Activated naive CD4-positive, alpha-beta T cell treated with anti-CD3 and anti-CD28 coated beads, Interleukin-2, amount 10 ng/mL, durations not matched to agents 7 days and 5 days (primary cell): Measurements from ENCODE around the gene KCNJ3.

ENCODE experiments used
- CTCF ChIA-PET: fragments of 350-600 bp; sonication (Branson Sonifier 250); formaldehyde crosslinking; loops from one replicate; lab custom pipeline; 2021; ENCODE audit warnings: antibody characterized with exemption; lab: Charles Lee
- DNase-seq: peaks from one replicate; pipeline ENCODE4 v3.0.0-alpha.2; 2020
- H3K27ac Mint-ChIP-seq: one replicate; pipeline ENCODE4 v1.8.0; 2021; ENCODE audit warnings: mild to moderate bottlenecking, moderate library complexity, mixed read lengths
- H3K27me3 Mint-ChIP-seq: one replicate; pipeline ENCODE4 v1.8.0; 2021; ENCODE audit warnings: mild to moderate bottlenecking, mixed read lengths
- H3K36me3 Mint-ChIP-seq: one replicate; pipeline ENCODE4 v1.8.0; 2021; ENCODE audit warnings: mixed read lengths
- H3K4me1 Mint-ChIP-seq: one replicate; pipeline ENCODE4 v1.8.0; 2021; ENCODE audit warnings: mixed read lengths
- H3K4me3 Mint-ChIP-seq: one replicate; pipeline ENCODE4 v1.8.0; 2021; ENCODE audit warnings: mild to moderate bottlenecking, moderate library complexity, mixed read lengths
- H3K9me3 Mint-ChIP-seq: one replicate; pipeline ENCODE4 v1.8.0; 2021; ENCODE audit warnings: mixed read lengths

KCNJ3 gene

GRCh38 chr2:154740361-154740760 lies 41.9 kb downstream of the KCNJ3 start:
- no peaks in the 10 kb centered on the region for H3K36me3 Mint-ChIP-seq
- no peak for DNase-seq
- H3K27me3 Mint-ChIP-seq = no peaks in the 10 kb centered on the region
- CTCF ChIA-PET = no interaction called here
- no peaks in the 10 kb centered on the region for H3K9me3 Mint-ChIP-seq
- H3K4me1 Mint-ChIP-seq = no peaks in the 10 kb centered on the region
- H3K27ac Mint-ChIP-seq = no peak overlapping the region
- H3K4me3 Mint-ChIP-seq = no peak overlapping the region

GRCh38 chr2:154758871-154759270 lies 60.4 kb downstream of the KCNJ3 start:
- CTCF ChIA-PET = no interaction called here
- H3K36me3 Mint-ChIP-seq = no peaks in the 10 kb centered on the region
- no peaks in the 10 kb centered on the region for H3K9me3 Mint-ChIP-seq
- DNase-seq = no peak
- no peaks in the 10 kb centered on the region for H3K4me1 Mint-ChIP-seq
- H3K4me3 Mint-ChIP-seq = no peak overlapping the region
- no peak overlapping the region for H3K27ac Mint-ChIP-seq
- H3K27me3 Mint-ChIP-seq = no peaks in the 10 kb centered on the region

- H3K9me3 Mint-ChIP-seq = no peaks in the 10 kb centered on the region
- CTCF ChIA-PET = no interaction called here
- H3K27me3 Mint-ChIP-seq = no peaks in the 10 kb centered on the region
- no peaks in the 10 kb centered on the region for H3K36me3 Mint-ChIP-seq
- no peaks in the 10 kb centered on the region for H3K4me1 Mint-ChIP-seq
- no peak for DNase-seq
- no peak overlapping the region for H3K4me3 Mint-ChIP-seq
- H3K27ac Mint-ChIP-seq = no peak overlapping the region
Measured at GRCh38 chr2:154762638-154763037, 64.1 kb downstream of the KCNJ3 start.

- no peaks in the 10 kb centered on the region for H3K4me1 Mint-ChIP-seq
- H3K27ac Mint-ChIP-seq = no peak overlapping the region
- H3K36me3 Mint-ChIP-seq = no peaks in the 10 kb centered on the region
- no peaks in the 10 kb centered on the region for H3K27me3 Mint-ChIP-seq
- no peak overlapping the region for H3K4me3 Mint-ChIP-seq
- CTCF ChIA-PET = no interaction called here
- peaks cover 4% of the 10 kb centered on the region for H3K9me3 Mint-ChIP-seq
- no peak for DNase-seq
Measured at GRCh38 chr2:154771664-154772284, 73.3 kb downstream of the KCNJ3 start.

- Mint-ChIP-seq H3K4me3 (no peak overlapping the region), H3K27me3 (no peaks in the 10 kb centered on the region), H3K4me1 (no peaks in the 10 kb centered on the region), H3K9me3 (peaks cover 5% of the 10 kb centered on the region), H3K27ac (no peak overlapping the region), H3K36me3 (no peaks in the 10 kb centered on the region)
- CTCF ChIA-PET = no interaction called here
- no peak for DNase-seq
Measured at GRCh38 chr2:154776825-154777224, 78.3 kb downstream of the KCNJ3 start.

- Mint-ChIP-seq H3K4me1 (no peaks in the 10 kb centered on the region), H3K36me3 (no peaks in the 10 kb centered on the region), H3K9me3 (peaks cover 2% of the 10 kb centered on the region), H3K27me3 (no peaks in the 10 kb centered on the region), H3K27ac (no peak overlapping the region), H3K4me3 (no peak overlapping the region)
- DNase-seq = no peak
- CTCF ChIA-PET = no interaction called here
Measured at GRCh38 chr2:154794406-154794805, 95.9 kb downstream of the KCNJ3 start.

GRCh38 chr2:154795651-154796050 lies 97.2 kb downstream of the KCNJ3 start:
- no peak overlapping the region for H3K4me3 Mint-ChIP-seq
- no peaks in the 10 kb centered on the region for H3K36me3 Mint-ChIP-seq
- CTCF ChIA-PET = no interaction called here
- no peaks in the 10 kb centered on the region for H3K4me1 Mint-ChIP-seq
- peaks cover 2% of the 10 kb centered on the region for H3K9me3 Mint-ChIP-seq
- no peaks in the 10 kb centered on the region for H3K27me3 Mint-ChIP-seq
- H3K27ac Mint-ChIP-seq = no peak overlapping the region
- no peak for DNase-seq

- H3K27ac Mint-ChIP-seq = no peak overlapping the region
Measured at GRCh38 chr2:154804451-154804850, 106.0 kb downstream of the KCNJ3 start.

GRCh38 chr2:154813636-154814035 lies 115.1 kb downstream of the KCNJ3 start:
- no peaks in the 10 kb centered on the region for H3K27me3 Mint-ChIP-seq
- no peak overlapping the region for H3K4me3 Mint-ChIP-seq
- no peak for DNase-seq
- H3K27ac Mint-ChIP-seq = no peak overlapping the region
- no peaks in the 10 kb centered on the region for H3K4me1 Mint-ChIP-seq
- CTCF ChIA-PET = no interaction called here
- no peaks in the 10 kb centered on the region for H3K36me3 Mint-ChIP-seq
- H3K9me3 Mint-ChIP-seq = no peaks in the 10 kb centered on the region

More at GRCh38 chr2:154804451-154804850, 106.0 kb downstream of the KCNJ3 start:
- Mint-ChIP-seq H3K36me3 (no peaks in the 10 kb centered on the region), H3K4me1 (no peaks in the 10 kb centered on the region), H3K4me3 (no peak overlapping the region), H3K27me3 (no peaks in the 10 kb centered on the region), H3K9me3 (no peaks in the 10 kb centered on the region)
- no peak for DNase-seq
- CTCF ChIA-PET = no interaction called here

GRCh38 chr2:154814856-154815255 lies 116.4 kb downstream of the KCNJ3 start:
- Mint-ChIP-seq H3K27ac (no peak overlapping the region), H3K4me3 (no peak overlapping the region), H3K27me3 (no peaks in the 10 kb centered on the region), H3K36me3 (no peaks in the 10 kb centered on the region), H3K9me3 (no peaks in the 10 kb centered on the region), H3K4me1 (no peaks in the 10 kb centered on the region)
- CTCF ChIA-PET = no interaction called here
- no peak for DNase-seq

GRCh38 chr2:154825358-154825757 lies 126.9 kb downstream of the KCNJ3 start:
- Mint-ChIP-seq H3K27ac (no peak overlapping the region), H3K27me3 (no peaks in the 10 kb centered on the region), H3K36me3 (no peaks in the 10 kb centered on the region), H3K4me3 (no peak overlapping the region), H3K9me3 (no peaks in the 10 kb centered on the region), H3K4me1 (no peaks in the 10 kb centered on the region)
- CTCF ChIA-PET = no interaction called here
- DNase-seq = no peak

GRCh38 chr2:154826827-154827226 lies 128.3 kb downstream of the KCNJ3 start:
- DNase-seq = no peak
- H3K27me3 Mint-ChIP-seq = no peaks in the 10 kb centered on the region
- H3K9me3 Mint-ChIP-seq = peaks cover 2% of the 10 kb centered on the region
- no peak overlapping the region for H3K27ac Mint-ChIP-seq
- CTCF ChIA-PET = no interaction called here
- H3K36me3 Mint-ChIP-seq = no peaks in the 10 kb centered on the region
- H3K4me1 Mint-ChIP-seq = no peaks in the 10 kb centered on the region
- H3K4me3 Mint-ChIP-seq = no peak overlapping the region

- no peak for DNase-seq
- H3K27me3 Mint-ChIP-seq = no peaks in the 10 kb centered on the region
- CTCF ChIA-PET = no interaction called here
- H3K27ac Mint-ChIP-seq = no peak overlapping the region
- H3K4me1 Mint-ChIP-seq = no peaks in the 10 kb centered on the region
- peaks cover 2% of the 10 kb centered on the region for H3K9me3 Mint-ChIP-seq
- H3K36me3 Mint-ChIP-seq = no peaks in the 10 kb centered on the region
- H3K4me3 Mint-ChIP-seq = no peak overlapping the region
Measured at GRCh38 chr2:154827286-154827685, 128.8 kb downstream of the KCNJ3 start.

GRCh38 chr2:154832711-154833110 lies 134.2 kb downstream of the KCNJ3 start:
- H3K36me3 Mint-ChIP-seq = no peaks in the 10 kb centered on the region
- H3K27me3 Mint-ChIP-seq = no peaks in the 10 kb centered on the region
- H3K4me1 Mint-ChIP-seq = no peaks in the 10 kb centered on the region
- DNase-seq = no peak
- H3K4me3 Mint-ChIP-seq = no peak overlapping the region
- no peak overlapping the region for H3K27ac Mint-ChIP-seq
- CTCF ChIA-PET = interaction anchor here (0.6 kb wide), 1 partner anchor 176 kb away, joined by 3 read pairs; no protein-coding TSS in a partner anchor
- H3K9me3 Mint-ChIP-seq = peaks cover 2% of the 10 kb centered on the region

- no peak overlapping the region for H3K4me3 Mint-ChIP-seq
- H3K4me1 Mint-ChIP-seq = no peaks in the 10 kb centered on the region
- no peak overlapping the region for H3K27ac Mint-ChIP-seq
- H3K36me3 Mint-ChIP-seq = no peaks in the 10 kb centered on the region
- DNase-seq = no peak
- no peaks in the 10 kb centered on the region for H3K9me3 Mint-ChIP-seq
- CTCF ChIA-PET = no interaction called here
- H3K27me3 Mint-ChIP-seq = no peaks in the 10 kb centered on the region
Measured at GRCh38 chr2:154836632-154837031, 138.1 kb downstream of the KCNJ3 start.

GRCh38 chr2:154837035-154837434 lies 138.5 kb downstream of the KCNJ3 start:
- Mint-ChIP-seq H3K9me3 (no peaks in the 10 kb centered on the region), H3K27ac (no peak overlapping the region), H3K36me3 (no peaks in the 10 kb centered on the region), H3K27me3 (no peaks in the 10 kb centered on the region), H3K4me1 (no peaks in the 10 kb centered on the region), H3K4me3 (no peak overlapping the region)
- CTCF ChIA-PET = no interaction called here
- DNase-seq = no peak
